GM13976 (cell line): ENCODE measurements around the gene ALLC.

Source experiments
- DNase-seq: peaks from one replicate; pipeline ENCODE4 v3.0.0; 2012; ENCODE audit warnings: low spot score
- in situ Hi-C: fragments of 300-500 bp; cut with MboI; formaldehyde crosslinking; loops from one replicate; pipeline ENCODE4 v1.12.0; 2022; ENCODE audit warnings: low sequenced_read_pairs, mixed read lengths, inconsistent platforms; ENCODE audit not compliant: unreplicated experiment
- TF ChIP-seq, protein P1 (sequence below): IDR thresholded peaks from 2 replicates; pipeline ENCODE4 v1.5.1; 2012; ENCODE audit warnings: borderline replicate concordance, mild to moderate bottlenecking; ENCODE audit not compliant: insufficient read depth; ENCODE audit errors: extremely low read depth, missing control alignments, control extremely low read depth

Gene ALLC

DNA sequence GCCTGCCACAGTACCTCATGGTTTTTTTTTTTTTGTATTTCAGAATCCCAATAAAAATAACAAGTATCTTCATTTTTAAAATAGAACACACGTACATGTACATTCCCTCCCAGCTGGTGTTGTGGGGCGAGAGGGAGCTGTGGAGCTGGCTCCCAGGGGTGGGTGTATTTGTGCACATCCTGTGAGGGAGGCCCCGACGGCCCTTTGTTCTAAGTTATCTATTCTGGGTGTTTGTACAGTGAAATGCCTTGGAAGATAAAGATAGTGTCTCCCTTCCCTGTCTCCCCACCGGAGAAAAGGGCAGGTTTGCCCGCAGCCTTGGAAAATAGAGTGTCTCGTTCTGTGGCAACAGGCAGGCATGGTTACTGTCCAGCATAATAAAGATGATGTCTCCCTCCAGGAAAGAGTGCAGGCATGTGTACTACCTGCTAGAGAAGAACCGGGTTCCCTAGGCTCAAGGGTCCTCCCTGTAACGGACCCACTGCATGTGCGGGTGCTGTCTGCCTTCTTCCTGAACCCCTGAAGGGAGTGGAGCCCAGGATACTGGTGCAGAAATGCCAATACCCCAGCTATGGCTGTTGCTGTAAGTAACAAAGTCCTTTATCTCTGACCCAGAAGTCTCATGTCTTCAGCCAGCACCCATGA is 12.1 kb upstream of the ALLC start:
- TF ChIP-seq, protein P1, sequence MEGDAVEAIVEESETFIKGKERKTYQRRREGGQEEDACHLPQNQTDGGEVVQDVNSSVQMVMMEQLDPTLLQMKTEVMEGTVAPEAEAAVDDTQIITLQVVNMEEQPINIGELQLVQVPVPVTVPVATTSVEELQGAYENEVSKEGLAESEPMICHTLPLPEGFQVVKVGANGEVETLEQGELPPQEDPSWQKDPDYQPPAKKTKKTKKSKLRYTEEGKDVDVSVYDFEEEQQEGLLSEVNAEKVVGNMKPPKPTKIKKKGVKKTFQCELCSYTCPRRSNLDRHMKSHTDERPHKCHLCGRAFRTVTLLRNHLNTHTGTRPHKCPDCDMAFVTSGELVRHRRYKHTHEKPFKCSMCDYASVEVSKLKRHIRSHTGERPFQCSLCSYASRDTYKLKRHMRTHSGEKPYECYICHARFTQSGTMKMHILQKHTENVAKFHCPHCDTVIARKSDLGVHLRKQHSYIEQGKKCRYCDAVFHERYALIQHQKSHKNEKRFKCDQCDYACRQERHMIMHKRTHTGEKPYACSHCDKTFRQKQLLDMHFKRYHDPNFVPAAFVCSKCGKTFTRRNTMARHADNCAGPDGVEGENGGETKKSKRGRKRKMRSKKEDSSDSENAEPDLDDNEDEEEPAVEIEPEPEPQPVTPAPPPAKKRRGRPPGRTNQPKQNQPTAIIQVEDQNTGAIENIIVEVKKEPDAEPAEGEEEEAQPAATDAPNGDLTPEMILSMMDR: no peak

DNA sequence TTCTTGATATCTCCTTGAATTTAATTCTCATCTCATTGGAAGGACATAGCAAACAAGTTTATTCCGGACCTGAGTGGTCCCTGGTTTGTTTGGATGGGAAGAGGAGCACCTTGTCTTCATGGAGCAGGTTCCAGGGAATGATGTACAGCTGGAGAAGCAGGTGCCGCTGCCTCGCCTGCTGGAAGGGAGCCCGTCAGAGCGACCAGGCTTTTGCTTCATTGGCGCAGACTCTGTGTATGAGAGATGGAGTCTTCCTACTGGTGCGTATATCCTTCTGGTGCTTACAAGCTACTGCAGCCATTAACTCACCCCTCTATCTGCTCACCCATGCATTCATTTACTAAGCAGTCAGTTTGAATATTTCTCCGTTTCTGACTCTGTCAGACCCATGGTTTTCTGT is 11.6 kb upstream of the ALLC start:
- in situ Hi-C loops: no loop called here
- TF ChIP-seq, protein P1: no peak
- no peak for DNase-seq

More for the DNA sequence above, 12.1 kb upstream of the ALLC start:
- in situ Hi-C loops: no loop called here
- no peak for DNase-seq

DNA sequence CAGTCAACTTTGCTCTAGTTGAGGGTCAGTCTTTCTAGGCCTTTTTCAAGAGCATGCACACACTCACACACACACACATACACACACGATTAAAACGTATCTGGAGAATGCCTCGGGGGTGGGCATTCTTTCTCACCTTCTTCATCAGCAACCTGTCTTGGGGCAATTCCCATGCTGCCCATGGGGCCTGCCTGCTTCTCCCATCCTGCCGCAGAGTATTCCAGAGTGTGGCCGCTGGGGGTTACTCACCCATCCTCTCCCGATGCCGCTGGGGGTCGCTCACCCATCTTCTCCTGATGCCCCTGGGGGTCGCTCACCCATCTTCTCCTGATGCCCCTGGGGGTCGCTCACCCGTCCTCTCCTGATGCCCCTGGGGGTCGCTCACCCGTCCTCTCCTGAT is 10.8 kb upstream of the ALLC start:
- TF ChIP-seq, protein P1: no peak
- in situ Hi-C loops: no loop called here
- no peak for DNase-seq

DNA sequence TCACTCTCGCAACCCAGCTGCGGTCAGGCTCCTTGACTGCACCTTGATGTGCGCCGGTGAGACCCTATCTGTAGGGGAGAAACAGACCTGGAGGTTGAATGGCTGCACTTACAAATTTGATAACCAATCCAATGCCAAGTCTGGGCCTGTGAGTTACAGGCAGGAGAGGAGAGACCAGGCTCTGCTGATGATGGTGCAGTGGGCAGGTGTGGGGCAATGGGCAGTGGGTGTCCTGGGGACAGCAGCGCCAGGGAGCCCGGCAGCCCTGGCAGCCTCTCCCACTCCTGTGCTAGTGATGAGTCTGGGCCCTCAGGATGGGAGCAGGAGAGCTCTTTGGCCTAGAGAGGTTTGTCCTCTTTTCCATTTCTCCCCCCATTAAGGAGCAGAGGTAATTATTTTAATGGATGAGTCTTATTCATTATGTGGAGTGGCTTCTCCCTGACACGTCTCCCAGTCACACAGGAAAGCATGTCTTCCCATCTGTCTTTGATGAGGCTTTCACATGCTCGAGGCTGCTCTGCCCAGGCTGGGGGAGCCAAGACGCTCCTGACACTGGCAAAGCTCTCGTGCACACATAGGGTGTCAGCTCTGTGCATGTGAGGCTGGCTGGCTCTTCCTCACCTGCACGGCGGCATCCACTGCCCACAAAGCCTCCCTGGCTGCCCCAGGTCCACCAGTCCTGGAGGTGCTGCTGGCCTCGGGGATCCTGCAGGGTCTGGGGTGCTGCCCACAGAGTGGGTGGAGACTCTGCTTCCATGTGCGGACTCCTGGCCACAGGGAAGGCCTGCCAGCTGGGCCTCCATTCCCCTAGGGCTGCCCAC is 10.0 kb upstream of the ALLC start:
- DNase-seq: no peak
- TF ChIP-seq, protein P1: no peak
- in situ Hi-C loops: no loop called here

DNA sequence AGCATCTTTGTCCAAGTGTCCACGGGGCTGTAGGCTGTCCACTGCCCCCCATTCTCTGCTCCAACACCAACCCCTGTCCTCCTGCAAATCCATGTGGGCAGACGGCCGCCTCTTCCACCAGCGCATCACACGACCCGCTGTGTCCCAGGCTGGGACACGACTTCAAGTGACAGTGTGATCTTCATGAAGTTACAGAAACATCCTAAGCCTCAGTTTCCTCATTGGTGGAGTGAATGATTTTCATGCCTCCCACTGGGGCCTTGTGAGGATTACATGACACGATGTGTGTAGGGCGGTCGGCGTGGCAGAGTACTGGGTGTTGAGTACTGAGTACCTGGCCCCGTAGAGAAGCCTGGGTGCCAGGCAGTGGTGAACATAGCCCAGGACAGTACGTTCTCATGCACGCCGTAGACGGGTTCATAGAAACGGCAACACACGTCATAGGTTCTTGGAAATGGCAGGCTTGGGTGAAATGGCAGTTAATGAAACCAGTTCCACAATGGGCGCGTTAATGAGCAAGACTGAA is 9.3 kb upstream of the ALLC start:
- TF ChIP-seq, protein P1: no peak
- in situ Hi-C loops: no loop called here
- DNase-seq: no peak

DNA sequence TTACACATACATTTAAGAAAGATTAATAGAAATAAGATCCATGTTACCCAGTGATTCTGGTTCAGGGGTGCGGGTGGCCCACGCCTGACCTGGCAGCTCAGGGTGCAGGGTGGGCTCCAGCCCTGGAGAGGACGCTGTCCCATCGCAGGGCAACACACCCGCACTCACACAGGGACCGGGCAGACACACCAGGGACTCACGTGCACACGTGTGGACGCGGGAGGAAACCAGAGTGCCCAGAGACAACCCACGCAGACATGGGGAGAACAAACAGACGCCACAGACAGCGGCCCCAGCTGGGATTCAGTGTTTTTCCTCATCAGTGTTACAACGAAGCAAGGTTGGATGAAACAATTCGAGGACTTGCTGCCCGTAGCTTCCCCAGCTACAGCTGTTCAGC is 8.4 kb upstream of the ALLC start:
- DNase-seq: no peak
- in situ Hi-C loops: no loop called here
- TF ChIP-seq, protein P1: no peak
